Sigmoid colon (tissue), 7 donors: ENCODE data around the gene RPL4. TPM values are rescaled to one million over a fixed set of nuclear protein-coding genes. Genes with fewer than 3 reads are reported as not detected.

Source experiments
- DNase-seq: peaks from one replicate; pipeline ENCODE4 v3.0.0-alpha.2; 2019
- H3K27ac ChIP-seq, 4 donors: fragments of 200-600 bp; sonication (generic); one replicate each; pipeline ENCODE4 v1.5.1; 2016 to 2019; ENCODE audit warnings: mild to moderate bottlenecking in 1 of 4
- H3K27me3 ChIP-seq, 3 donors: fragments of 200-600 bp; sonication (generic); one replicate each; pipeline ENCODE4 v1.5.1; 2019; ENCODE audit warnings: mild to moderate bottlenecking in 1 of 3
- H3K36me3 ChIP-seq, 4 donors: fragments of 200-600 bp; sonication (generic); one replicate each; pipeline ENCODE4 v1.5.1; 2016 to 2019
- H3K4me1 ChIP-seq, 4 donors: fragments of 200-600 bp; sonication (generic); one replicate each; pipeline ENCODE4 v1.5.1; 2017 to 2019
- H3K4me3 ChIP-seq, 4 donors: fragments of 200-600 bp; sonication (generic); one replicate each; pipeline ENCODE4 v1.5.1; 2017 to 2019; ENCODE audit warnings: mild to moderate bottlenecking in 2 of 4, moderate library complexity in 1 of 4
- H3K9me3 ChIP-seq, 4 donors: fragments of 200-600 bp in 3 of 4; sonication (generic) in 3 of 4; one replicate each; pipeline versions ENCODE4 v1.5.1 to v1.6.1; 2013 to 2019
- EP300 ChIP-seq, 4 donors: sonication (generic); formaldehyde crosslinking; IDR thresholded peaks; one replicate each; pipeline ENCODE4 v1.6.1; 2017; ENCODE audit warnings: antibody characterized with exemption in 4 of 4
- POLR2A ChIP-seq, 2 donors: fragments of 450-650 bp; IDR thresholded peaks; one replicate each; pipeline ENCODE4 v1.6.1; 2016; ENCODE audit warnings: antibody characterized with exemption in 2 of 2, mild to moderate bottlenecking in 2 of 2, moderate library complexity in 2 of 2
- POLR2AphosphoS5 ChIP-seq, 4 donors: sonication (generic); formaldehyde crosslinking; IDR thresholded peaks; one replicate each; pipeline ENCODE4 v1.6.1; 2017; ENCODE audit warnings: antibody characterized with exemption in 4 of 4
- WGBS, 2 donors: extraction: QIAGEN DNeasy Blood & Tissue Kit; methylation state at CpG; one replicate each; pipeline ENCODE4 v1.1.7; 2013; 5-methylcytosine and 5-hydroxymethylcytosine counted together
- intact Hi-C: fragments of 100-400 bp; cut with DNase I; formaldehyde crosslinking; loops from one replicate; pipeline ENCODE4 v1.15.1; 2023
- polyA plus RNA-seq, 3 donors: library from polyadenylated mRNA; stranded (reverse); fragments of 200-250 nt; gene quantifications; one replicate each; pipeline ENCODE4 v1.2.3, GENCODE V29; 2013
- total RNA-seq, 4 donors: library from RNA; depleted of rRNA; stranded (reverse); fragments of >200 nt; gene quantifications; one replicate each; pipeline ENCODE4 v1.1.0, GENCODE V29; 2016
- TF ChIP-seq, protein P1 (sequence below), 4 experiments: fragments of 450-650 bp in 3 of 4; fragments of 200-600 bp in 1 of 4; IDR thresholded peaks; one replicate each; pipeline ENCODE4 v1.5.1; 2016 to 2019; ENCODE audit warnings: antibody characterized with exemption in 4 of 4, mild to moderate bottlenecking in 3 of 4, moderate library complexity in 2 of 4
- donor health status: healthy with polysubstance abuse.
- donor health status: Bipolar disorder and iron deficiency.
- donor health status: healthy.

The RPL4 gene
- 1,000 to 10,000 TPM; 2,778 to 9,223 (median 4,574) TPM for total RNA-seq
- 1,000 to 10,000 TPM; 1,665 to 3,282 (median 2,730) TPM for polyA plus RNA-seq

DNA sequence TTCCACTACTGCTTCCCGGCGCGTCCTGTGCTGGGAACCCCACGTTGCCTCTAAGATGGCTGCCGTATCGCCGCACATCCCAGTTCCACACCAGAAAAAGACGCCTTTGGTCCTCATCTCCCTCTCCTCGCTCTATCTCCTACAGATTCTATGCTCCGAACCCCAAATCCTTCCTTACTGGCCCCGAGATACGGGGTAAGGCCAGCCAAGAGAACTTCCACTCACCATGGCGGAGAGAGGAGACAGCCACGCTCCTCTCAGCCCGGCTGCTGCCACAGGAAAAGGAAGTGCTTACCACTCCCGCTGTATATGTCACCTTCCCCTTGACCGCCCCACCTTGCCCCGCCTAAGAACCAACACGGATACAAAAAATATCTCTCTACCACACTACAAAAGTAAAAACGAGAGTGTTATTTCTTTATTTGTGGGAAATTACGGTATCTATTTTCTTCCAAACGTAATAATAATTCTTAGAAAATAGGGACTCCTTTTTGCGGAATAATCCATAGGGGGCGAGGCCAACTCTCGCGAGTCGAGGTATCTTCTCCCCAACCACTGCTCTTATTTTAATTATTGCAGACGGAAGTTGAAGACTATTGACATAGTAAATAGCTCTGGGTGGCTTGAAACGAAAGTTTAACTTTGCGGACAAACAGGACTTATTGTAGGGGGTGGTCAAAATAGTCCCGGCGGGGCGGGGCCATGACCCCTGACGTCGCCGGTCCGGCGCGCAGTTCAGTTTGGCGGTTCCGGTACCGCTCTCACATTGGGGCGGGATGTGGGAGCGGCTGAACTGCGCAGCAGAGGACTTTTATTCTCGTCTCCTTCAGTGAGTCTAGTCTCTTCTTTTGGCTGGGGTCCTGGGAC is at the start of gene RPL4, which contains the start of gene ZWILCH:
Gene RPL4, minus strand, starts transcription at position 293 of the 867 bp plus-strand sequence. Its CDS starts 65 bp downstream, at position 228.
Gene ZWILCH, plus strand, starts transcription at position 764 of the 867 bp plus-strand sequence. Its CDS starts 13 bp downstream, at position 777.
- Histone ChIP-seq H3K4me3 (peak within 1 kb of the TSS; percentile 65 to 87 (median 78)), H3K4me1 (peaks cover 0 to 30% (median 22%) of the 10 kb centered on the region in 4 donors), H3K36me3 (peaks cover 12 to 37% (median 27%) of the 10 kb centered on the region in 4 donors), H3K27me3 (no peaks in the 10 kb centered on the region), H3K9me3 (no peaks in the 10 kb centered on the region), H3K27ac (peak within 1 kb of the TSS; percentile 88 to 90 (median 89))
- WGBS, 2 donors = 0% methylated on average over 46 of the region's 46 CpGs
- TF ChIP-seq, protein P1, sequence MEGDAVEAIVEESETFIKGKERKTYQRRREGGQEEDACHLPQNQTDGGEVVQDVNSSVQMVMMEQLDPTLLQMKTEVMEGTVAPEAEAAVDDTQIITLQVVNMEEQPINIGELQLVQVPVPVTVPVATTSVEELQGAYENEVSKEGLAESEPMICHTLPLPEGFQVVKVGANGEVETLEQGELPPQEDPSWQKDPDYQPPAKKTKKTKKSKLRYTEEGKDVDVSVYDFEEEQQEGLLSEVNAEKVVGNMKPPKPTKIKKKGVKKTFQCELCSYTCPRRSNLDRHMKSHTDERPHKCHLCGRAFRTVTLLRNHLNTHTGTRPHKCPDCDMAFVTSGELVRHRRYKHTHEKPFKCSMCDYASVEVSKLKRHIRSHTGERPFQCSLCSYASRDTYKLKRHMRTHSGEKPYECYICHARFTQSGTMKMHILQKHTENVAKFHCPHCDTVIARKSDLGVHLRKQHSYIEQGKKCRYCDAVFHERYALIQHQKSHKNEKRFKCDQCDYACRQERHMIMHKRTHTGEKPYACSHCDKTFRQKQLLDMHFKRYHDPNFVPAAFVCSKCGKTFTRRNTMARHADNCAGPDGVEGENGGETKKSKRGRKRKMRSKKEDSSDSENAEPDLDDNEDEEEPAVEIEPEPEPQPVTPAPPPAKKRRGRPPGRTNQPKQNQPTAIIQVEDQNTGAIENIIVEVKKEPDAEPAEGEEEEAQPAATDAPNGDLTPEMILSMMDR (IDR thresholded peaks at IDR 0.05) = no peak
- TF ChIP-seq POLR2A (IDR thresholded peaks at IDR 0.05) (peak; percentile 98 to 99), POLR2AphosphoS5 (IDR thresholded peaks at IDR 0.05) (peak; percentile 96 to 99 (median 98))
- DNase-seq = peak; percentile 90
- intact Hi-C loops = loop anchor here (2.0 to 5.0 kb wide), 3 partner anchors 118 to 348 kb away; partner anchors contain the start of genes MAP2K1 and TIPIN

DNA sequence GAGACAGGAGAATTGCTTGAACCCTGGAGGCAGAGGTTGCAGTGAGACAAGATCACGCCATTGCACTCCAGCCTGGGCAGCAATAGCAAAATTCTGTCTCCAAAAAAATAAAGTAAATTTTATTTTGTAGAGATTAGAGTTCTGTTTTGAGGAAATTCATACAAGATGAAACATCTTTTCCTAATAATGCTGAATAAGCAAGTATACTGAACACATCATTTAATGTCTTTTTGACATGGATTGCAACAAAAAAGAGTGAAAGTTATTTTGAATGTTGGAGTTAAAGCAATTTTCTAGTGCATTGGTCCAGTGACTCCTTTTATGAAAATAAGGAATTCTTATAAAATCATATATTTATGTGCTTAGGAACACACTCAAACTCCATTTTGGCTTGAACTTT is 40.6 kb upstream of the RPL4 start:
- intact Hi-C loops = no loop called here
- WGBS, 2 donors = 96 to 98% methylated on average over 1 of the region's 1 CpG

DNA sequence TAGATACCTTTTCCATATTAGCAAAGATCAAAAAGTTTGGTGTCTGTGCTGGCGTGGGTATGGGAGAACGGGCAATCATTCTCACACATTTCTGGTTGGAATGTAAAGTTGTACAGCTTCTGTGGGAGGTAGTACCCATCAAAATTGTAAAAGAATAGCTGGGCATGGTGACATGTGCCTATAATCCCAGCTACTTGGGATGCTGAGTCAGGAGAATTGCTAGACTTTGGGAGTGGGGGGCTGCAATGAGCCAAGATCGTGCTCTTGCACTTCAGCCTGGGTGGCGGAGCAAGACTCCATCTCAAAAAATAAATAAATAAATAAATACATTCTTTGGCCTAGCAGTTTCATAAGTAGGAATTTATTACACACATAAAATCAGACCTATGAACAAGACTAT is 38.2 kb upstream of the RPL4 start:
- H3K27me3 ChIP-seq = no peaks in the 10 kb centered on the region
- H3K4me3 ChIP-seq = no peak overlapping the region
- intact Hi-C loops = no loop called here
- H3K27ac ChIP-seq = no peak overlapping the region
- no peak for DNase-seq
- WGBS, 2 donors = 98 to 100% methylated on average over 4 of the region's 4 CpGs
- no peaks in the 10 kb centered on the region for H3K4me1 ChIP-seq
- H3K9me3 ChIP-seq = no peaks in the 10 kb centered on the region
- peaks cover 0 to 4% (median 2%) of the 10 kb centered on the region in 4 donors for H3K36me3 ChIP-seq
- TF ChIP-seq, protein P1 (IDR thresholded peaks at IDR 0.05) = no peak
- TF ChIP-seq POLR2A (IDR thresholded peaks at IDR 0.05) (no peak), EP300 (IDR thresholded peaks at IDR 0.05) (no peak), POLR2AphosphoS5 (IDR thresholded peaks at IDR 0.05) (no peak)

More for the DNA sequence above, 40.6 kb upstream of the RPL4 start:
- DNase-seq = no peak
- Histone ChIP-seq H3K27ac (no peak overlapping the region), H3K4me1 (no peaks in the 10 kb centered on the region), H3K9me3 (no peaks in the 10 kb centered on the region), H3K4me3 (no peak overlapping the region), H3K36me3 (peaks cover 0 to 5% (median under 1%) of the 10 kb centered on the region in 4 donors), H3K27me3 (no peaks in the 10 kb centered on the region)
- TF ChIP-seq, protein P1 (IDR thresholded peaks at IDR 0.05) = no peak
- TF ChIP-seq EP300 (IDR thresholded peaks at IDR 0.05) (no peak), POLR2AphosphoS5 (IDR thresholded peaks at IDR 0.05) (no peak), POLR2A (IDR thresholded peaks at IDR 0.05) (no peak)

DNA sequence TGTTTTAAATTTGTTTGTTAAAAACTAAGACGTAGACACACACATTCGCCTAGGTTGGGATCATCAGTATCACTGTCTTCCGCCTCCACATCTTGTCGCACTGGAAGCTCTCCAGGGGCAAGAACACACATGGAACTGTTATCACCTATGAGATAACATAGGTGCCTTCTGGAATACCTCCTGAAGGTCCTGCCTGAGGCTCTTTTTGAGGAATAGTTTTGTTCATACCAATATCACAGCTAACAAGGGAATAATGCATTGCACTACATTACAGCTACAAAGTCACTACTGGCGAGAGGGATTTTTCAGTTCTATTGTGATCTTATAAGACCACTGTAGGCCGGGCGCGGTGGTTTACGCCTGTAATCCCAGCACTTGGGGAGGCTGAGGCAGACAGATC is 30.4 kb upstream of the RPL4 start:
- no peak for DNase-seq
- TF ChIP-seq EP300 (IDR thresholded peaks at IDR 0.05) (no peak), POLR2A (IDR thresholded peaks at IDR 0.05) (no peak), POLR2AphosphoS5 (IDR thresholded peaks at IDR 0.05) (no peak)
- TF ChIP-seq, protein P1 (IDR thresholded peaks at IDR 0.05) = no peak
- WGBS, 2 donors = 92 to 93% methylated on average over 9 of the region's 9 CpGs

More for the DNA sequence above, 30.4 kb upstream of the RPL4 start:
- Histone ChIP-seq H3K27me3 (no peaks in the 10 kb centered on the region), H3K27ac (no peak overlapping the region), H3K9me3 (no peaks in the 10 kb centered on the region), H3K4me1 (no peaks in the 10 kb centered on the region), H3K4me3 (no peak overlapping the region), H3K36me3 (peaks cover 0 to 4% (median under 1%) of the 10 kb centered on the region in 4 donors)
- intact Hi-C loops = no loop called here
